ENCODE data around the gene TNFAIP3.

- TF ChIP-seq, protein P1, sequence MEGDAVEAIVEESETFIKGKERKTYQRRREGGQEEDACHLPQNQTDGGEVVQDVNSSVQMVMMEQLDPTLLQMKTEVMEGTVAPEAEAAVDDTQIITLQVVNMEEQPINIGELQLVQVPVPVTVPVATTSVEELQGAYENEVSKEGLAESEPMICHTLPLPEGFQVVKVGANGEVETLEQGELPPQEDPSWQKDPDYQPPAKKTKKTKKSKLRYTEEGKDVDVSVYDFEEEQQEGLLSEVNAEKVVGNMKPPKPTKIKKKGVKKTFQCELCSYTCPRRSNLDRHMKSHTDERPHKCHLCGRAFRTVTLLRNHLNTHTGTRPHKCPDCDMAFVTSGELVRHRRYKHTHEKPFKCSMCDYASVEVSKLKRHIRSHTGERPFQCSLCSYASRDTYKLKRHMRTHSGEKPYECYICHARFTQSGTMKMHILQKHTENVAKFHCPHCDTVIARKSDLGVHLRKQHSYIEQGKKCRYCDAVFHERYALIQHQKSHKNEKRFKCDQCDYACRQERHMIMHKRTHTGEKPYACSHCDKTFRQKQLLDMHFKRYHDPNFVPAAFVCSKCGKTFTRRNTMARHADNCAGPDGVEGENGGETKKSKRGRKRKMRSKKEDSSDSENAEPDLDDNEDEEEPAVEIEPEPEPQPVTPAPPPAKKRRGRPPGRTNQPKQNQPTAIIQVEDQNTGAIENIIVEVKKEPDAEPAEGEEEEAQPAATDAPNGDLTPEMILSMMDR (IDR thresholded peaks at IDR 0.05; ENCODE audit: extremely low read depth in 1 of 2, insufficient read depth in 1 of 2, low read depth in 1 of 2, low read length in 2 of 2) = no peak
- TF ChIP-seq POLR2AphosphoS5 (IDR thresholded peaks at IDR 0.05; ENCODE audit: insufficient read depth, low read depth, low read length) (no peak), FOS (IDR thresholded peaks at IDR 0.05; ENCODE audit: borderline replicate concordance, insufficient read depth, low read length) (no peak), MAX (IDR thresholded peaks at IDR 0.05; ENCODE audit: insufficient read depth, insufficient read length) (no peak), POLR2A (IDR thresholded peaks at IDR 0.05; ENCODE audit: low read depth, low read length) (no peak), MYC (IDR thresholded peaks at IDR 0.05; ENCODE audit: low read depth, low read length) (no peak)
Measured at GRCh38 chr6:137872581-137873115, 5.6 kb downstream of the TNFAIP3 start.
